Stimulated activated CD4-positive, alpha-beta T cell treated with anti-CD3 and anti-CD28 coated beads, Interleukin-2, amount 100 ng/mL, for 24 hours (primary cell): ENCODE data around the gene TMEM198.
A peak's percentile ranks its signal among the peaks of the same experiment; 100 is the strongest.

Experiments
- DNase-seq, 2 donors: peaks; one replicate each; pipeline ENCODE4 v3.0.0-alpha.2; 2020

Gene TMEM198

DNA sequence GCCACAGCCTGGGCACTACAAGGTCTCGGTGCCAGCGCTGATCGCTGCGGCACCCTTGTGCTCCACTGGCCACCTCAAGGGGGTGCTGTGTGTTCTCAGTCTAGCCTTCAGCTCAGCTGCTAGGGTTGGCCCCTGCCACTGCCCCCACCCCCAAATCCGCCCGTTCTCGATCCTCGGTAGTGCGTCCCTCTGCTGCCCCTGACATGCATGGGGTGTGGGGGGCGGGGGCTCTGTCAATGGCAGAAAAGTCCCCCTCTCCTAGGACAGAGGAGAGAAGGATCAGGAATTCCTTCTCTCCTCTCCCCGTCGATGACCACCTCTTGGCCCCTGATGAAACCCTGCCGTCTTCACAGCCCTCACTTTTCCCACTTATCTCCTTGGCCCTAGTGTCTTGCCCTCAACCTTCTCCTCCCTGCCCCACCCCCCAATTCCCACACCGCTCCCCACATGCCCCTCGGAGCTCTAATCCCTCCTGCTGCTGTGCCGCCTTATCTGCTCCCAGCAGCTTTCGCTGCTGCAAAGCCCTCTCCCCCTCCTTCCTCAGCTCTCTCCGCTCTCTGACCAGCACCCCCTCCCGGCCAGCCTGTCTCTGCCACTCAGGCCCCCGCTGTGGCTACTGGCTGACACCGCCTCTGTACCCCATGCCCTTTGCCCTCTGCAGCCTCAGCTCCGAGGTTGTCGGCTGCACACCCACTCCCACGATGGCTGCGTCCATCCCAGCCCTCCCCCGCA is 33.9 kb upstream of the TMEM198 start:
- DNase-seq, result peak; percentile 57 to 61

DNA sequence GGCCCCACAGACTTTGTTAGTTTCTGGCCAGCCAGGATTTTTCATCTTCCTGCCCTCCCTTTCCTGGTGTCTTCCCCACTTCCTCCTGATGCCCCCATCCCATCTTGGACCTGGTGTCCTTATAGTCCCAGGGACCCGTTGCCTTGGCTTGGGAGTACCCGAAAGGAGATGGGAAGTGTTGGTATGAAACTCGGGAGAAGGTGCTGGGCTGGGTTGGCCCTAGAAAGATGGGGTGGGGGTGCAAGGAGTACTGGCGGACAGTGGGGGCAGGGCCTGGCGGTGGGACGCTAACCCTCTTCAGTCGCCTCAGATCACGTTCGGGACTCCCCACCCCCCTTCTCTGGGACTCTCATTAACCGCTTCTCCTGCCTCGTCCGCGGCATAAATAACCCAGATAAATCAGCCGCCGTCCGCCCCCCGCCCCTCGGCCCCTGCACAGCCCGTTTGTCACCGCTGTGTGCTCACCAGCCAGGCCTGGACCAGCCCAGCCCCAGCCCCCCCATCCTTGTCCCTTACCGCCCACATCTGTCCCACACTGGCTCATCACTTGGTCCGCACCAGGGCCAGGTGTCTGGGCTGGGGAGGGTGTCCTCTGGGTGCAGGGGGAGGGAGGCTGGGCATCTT is 33.2 kb upstream of the TMEM198 start:
- no peak for DNase-seq

DNA sequence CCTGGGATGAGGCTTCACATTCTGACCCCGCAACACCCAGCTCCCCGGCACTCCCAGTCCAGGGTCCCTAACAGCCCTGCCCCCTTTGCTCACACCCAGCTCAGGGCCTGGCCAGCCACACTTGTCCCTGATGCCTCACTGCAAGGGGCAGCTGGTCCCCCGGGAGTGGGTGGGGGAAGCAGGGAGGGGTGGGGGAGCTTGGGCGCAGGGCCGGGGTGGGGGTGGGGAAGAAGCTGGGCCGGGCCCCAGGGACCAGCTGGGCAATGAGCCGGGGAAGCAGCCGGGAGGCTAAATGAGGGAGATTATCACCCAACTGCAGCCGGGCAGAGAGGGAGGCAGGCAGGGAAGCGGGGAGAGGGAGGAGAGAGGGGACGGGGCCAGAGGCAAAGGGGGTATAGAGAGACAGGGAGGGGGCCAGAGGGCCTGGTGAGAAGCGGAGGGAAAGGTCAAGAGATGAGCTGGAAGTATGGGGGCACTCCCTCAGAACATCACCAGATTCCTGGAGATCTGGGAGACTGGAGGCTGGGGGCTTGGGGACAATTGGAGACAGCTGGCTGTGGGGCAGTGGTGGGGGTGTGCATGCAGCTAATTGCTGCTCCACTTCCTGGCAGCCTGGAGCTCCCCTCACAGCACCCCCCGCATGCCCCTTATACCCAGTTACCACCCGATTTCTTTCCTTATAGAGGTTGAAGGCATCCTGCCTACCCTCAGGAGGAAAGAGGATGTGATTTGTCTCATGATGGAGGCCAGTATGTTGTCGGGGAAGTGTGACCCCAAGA is 32.1 kb upstream of the TMEM198 start:
- no peak for DNase-seq

DNA sequence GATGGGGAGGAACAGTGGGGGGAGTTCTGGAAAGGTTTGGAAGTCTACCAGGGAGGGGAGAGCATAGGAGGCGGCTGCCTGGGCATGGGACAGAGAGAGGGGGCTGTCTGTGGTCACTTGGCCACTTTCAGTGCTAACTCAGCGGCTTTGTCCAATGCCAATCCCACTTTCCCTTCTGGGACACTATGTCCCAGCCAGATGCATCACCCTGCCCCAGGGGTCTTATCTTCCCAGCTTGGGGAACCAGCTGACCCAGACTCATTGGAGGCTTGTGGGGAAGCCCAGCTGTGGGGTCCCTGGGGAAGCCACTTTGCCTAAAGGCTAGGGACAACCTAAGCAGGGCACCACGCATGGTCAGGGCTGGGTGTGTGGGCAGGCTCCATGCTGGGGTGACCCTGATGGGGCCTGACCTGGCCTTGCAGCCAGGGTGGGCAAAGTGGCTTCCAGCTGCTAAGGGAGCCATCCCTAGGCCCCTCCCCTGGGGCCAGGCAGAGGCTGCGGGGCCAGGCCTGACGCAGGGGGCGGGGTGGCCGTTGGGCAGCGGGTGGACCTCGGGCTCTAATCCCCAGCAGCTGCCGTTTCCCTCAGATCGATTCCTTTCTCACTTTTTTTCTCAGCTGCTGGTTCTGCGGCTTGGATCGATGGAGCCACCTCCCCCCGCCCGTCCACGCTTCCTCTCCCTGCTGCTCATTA is 31.2 kb upstream of the TMEM198 start:
- no peak for DNase-seq

DNA sequence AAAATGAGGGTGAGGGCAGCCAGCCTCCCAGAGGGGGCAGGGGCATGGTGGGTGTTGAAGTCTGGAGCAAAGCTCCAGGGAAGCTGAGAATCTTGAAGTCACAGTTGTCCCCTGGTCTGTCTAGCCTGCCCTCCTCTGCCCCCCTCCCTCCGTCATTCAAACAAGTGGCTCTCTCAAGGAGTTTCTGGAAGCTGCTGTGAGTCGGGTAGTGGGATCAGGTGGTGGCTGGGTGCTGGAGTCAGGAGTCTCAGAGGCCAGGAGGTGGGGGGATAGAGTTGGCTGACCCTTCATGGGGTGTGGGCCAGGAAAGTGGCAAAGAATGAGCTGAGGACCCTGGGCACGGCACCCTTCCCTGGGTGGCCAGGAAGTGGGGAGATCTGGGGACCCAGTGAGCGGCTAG is 30.0 kb upstream of the TMEM198 start:
- DNase-seq, result no peak

DNA sequence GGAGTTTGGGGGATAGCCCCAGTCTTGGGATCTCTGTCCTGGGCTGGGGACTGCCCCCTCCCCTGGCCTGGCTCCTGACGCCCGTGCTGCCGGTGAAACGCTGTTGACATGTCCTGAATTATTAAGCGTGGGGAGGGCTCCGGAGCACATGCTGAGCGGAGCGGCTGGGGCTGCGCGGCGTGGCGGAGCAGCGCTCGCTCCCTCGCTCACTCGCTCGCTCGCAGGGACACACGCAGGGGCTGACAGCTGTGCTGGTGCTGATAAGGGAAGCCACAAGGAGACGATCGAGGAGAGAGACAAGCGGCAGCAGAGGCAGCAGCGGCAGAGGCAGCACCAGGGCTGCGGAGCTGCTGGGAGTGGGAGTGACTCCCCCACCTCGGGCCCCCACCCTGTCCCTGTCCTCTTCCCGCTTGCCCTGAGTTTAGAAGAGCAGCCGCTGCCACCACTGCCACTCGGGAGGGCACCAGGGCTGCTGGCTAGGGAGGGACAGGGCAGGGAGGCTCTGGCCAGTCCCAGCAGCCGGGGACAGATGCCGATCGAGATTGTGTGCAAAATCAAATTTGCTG is 29.5 kb upstream of the TMEM198 start, which contains the start of gene ASIC4:
TSS of gene ASIC4 (plus strand) at position 287 of the 566 bp plus-strand sequence. CDS start at position 530, 243 bp downstream.
- DNase-seq, result no peak

DNA sequence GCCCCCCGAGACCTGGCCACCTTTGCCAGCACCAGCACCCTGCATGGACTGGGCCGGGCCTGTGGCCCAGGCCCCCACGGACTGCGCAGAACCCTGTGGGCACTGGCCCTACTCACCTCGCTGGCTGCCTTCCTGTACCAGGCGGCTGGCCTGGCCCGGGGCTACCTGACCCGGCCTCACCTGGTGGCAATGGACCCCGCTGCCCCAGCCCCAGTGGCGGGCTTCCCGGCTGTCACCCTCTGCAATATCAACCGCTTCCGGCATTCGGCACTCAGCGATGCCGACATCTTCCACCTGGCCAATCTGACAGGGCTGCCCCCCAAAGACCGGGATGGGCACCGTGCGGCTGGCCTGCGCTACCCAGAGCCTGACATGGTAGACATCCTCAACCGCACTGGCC is 29.0 kb upstream of the TMEM198 start:
- DNase-seq, result no peak

DNA sequence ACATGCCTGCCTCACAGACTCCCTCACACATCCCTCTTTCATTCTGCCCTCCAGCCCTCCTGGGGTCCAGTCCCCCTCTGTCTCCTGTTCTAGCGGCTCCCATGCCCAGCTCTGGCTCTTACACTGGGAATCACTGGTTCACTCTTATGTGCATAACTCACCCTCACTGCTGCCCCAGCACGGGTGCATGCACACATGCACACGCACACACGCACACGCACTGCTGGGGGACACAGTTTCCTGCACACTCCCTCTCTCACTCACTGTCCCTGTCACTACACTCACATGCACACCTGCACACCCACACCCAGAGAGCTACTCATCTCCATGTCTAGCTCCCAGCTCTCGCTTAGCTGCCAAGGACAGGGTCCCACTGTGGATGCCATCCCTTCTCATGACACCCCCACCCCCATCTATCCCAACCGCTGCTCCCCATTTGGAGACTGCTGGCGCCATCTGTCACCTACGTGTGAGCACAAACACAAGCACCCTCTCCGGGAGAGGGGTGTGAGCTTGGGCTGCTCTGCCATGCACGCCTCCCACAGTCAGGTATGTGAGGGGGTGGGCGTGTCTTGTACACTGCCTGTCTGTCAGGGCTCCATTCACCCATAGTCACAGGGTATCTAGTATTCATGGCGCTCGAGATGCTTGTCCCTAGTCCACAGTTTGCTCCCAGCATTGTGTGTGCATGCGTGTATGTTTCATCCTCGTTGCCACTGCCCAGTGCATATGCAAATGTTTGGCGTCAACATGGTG is 27.8 kb upstream of the TMEM198 start:
- DNase-seq, result no peak

DNA sequence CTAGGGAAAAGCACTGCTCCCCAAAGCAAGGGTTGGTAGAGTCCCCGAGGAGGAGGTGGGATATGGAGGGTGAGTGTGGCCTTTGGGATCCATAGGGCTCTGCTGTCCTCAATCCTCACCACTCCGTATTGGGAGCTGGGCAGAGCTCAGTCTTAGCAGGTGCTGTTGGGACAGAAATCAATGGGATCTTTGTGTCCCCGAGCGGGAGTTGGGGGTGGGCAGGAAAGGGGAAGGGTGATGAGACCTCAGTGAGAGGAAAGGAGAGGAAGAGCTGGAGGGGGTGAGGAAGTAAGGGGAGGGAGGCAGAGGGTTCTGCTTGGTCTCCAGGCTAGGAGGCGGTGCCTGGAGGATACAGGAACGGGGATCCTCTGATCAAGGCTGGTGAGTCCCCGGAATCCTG is 26.9 kb upstream of the TMEM198 start:
- no peak for DNase-seq

DNA sequence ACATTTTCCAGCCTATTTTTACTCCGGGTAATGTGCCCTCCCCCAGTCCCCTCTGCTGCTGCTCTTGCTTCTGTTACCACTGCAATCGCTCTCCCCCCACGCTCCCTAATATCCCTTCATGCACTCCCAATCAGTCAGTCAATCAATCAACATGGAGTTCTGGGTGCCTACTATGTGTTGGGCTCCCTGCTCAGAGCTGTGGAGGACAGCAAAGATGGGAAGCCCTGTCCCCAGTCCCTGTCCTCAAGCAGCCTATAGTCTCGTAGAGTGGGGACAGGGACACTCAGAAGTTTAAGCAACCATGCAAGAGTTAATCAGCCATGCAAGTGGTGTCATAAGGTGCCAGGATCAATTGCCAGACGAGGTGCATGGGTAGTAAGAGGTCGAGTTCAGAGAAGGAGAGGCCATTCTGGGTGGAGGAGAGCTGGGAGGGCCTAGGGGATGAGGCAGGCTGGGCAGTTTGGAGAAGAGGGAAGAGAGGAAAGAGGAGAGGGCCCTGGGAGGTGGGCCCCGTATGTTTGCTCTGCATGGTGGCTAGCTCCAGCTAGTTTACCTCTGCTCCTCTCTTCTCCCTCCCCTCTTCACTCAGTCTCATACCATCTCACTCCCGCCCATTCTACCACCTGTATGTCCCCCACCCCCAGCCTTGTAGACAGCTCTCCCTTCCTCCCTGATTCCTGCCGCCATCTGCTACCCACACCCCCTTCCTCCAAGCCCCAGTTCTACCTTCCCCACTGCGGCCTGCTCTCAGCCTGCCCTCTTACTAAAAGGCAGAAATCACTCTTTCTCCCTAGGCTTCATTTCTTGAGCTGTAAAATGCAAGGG is 25.7 kb upstream of the TMEM198 start:
- DNase-seq, result no peak

DNA sequence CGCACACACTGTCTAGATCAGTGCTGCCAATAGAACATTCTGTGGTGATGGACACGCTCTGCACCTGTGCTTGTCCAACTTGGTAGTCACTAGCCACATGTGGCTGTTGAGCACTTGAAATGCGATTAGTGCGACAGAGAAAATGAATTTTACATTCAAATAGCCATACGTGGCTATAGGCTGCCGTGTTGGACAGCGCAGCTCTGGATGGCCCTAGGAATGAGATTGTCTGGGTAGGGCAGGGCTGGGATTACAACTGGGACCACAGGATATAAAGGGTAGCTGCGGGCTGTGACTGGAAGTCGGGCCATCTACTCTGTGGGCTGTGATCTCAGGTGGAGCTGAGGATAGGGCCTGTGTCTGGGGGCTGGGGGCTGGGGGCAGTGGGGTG is 24.3 kb upstream of the TMEM198 start:
- DNase-seq, result no peak

DNA sequence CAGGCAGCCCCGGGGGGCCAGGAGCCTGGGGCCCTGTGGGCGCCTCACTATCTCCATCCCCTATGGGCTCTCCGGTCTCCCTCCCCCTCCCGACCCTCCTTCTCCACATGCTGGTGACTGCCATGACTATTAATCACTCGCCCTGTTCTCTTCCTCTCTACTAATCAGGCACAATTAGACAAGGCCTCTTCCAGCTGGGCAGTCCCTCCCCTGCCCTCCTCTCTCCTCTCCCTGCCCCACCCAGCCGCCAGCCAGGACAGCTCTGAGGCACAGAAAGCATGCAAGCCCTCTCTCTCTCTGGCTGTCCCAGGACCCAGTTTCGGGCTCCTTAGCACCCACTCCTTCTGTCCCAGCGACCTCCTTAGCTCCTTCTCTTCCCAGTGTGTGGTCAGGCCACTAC is 23.7 kb upstream of the TMEM198 start:
- no peak for DNase-seq

DNA sequence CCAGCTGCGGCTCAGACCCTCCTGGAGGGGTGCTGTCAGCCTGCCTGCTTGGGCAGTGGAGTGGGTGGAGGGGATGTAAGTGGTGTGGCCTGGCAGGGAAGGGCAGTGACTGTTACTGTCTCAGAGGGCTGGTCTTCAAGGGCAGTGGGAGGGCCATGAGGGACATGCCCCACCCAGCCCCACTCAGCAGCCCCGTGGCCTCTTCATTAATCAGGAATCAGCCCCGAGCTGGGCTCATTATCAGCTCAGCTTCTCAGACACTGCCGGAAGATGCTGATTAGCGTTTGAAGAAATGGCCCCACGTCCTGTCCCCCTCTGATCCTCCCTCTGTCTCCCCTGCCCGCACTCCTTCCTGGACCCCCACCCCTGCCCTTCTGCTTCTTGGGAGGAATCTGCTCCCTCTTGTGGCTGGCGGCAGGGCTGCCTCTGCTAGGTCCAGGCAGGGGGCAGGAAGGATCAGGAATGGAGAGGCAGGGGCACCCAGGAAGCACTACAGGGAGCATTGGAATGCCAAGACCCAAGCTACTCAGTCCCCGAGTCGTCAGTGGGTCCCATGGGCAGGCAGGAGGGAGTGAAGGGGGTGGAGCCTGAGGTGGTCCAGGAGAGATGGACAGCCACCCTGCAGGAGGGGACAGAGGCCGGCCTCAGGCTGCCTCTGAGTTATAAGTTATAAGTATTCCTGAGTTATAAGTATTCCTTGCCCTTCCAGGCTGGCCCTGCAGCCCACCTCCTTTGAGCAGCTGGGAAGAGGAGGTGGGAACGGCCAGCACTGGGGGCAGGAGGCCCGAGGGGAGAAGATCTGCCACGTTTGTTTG is 22.6 kb upstream of the TMEM198 start:
- DNase-seq, result no peak

DNA sequence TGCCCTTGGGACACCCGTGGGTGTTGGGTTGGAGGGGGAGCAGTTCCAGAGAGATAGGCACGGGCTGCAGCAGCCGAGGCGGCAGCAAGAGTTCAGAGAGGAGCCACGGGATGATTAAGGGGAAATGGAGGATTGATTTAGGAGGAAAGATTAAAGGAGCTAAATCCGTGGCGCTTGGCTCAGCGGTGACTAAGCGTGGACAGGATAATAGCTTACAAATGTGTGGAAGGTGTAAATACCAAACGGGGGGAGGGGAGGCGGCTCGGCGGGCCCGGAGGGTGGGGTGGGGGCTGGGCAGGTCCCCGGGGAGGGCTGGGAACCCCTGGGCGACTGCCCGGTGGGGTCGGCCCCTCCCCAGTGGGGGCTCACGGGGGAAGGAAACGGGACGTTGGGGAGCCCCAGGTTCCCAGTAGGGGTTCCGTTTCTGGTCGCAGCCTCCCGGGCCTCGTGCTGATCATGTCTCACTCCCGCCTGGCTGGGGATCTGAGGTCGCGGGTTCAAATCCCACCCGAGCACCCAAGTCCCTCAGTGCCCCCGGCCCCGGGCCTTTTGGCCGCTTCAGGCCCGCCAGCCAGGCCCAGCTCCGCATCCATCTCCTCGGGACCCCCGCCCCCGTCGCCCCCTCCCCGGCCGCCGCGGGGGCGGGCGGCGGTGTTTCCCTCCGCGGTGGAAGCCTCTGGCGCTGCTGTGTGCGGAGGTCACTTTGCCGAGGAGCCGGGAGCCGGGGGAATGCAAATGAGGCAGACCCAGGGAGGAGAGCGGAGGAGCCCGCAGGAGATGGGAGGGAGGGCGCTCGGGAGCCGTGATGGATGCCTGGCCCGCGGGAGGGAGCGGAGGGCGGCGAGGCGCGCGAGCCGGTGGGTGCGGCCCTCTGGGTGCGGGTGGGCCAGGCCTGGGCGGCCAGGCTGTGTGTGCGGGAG is 21.5 kb upstream of the TMEM198 start:
- no peak for DNase-seq

DNA sequence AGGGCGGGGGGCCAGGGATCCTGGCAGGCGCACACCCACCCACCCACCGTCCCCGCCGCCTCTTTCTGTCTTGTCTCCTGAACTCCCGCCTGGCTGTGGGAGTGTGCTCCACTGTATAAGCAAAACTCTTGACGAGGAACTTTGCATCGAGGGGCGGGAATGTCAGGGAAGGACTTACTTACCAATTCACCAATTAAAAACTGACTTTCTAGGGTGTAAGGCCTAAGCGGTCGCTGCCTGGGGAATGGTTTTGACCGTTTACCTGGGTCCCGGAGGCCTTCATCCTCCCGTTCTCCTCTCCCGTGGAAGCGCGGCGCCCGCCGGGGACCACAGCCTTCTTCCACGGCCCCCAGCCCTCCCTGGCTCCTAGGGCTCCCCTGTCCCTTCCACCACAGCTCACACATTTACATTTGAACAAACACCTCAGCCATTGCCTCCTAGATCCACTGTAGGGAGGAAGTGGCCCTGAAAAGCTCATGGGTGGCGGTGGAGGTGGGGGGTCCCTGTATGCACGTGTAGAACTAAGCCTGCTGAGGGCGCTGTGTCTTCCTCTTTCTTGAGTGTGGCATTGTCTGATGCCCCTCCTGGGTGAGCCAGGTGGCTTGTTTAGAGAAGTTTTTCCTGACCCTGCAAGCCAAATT is 20.7 kb upstream of the TMEM198 start:
- no peak for DNase-seq

DNA sequence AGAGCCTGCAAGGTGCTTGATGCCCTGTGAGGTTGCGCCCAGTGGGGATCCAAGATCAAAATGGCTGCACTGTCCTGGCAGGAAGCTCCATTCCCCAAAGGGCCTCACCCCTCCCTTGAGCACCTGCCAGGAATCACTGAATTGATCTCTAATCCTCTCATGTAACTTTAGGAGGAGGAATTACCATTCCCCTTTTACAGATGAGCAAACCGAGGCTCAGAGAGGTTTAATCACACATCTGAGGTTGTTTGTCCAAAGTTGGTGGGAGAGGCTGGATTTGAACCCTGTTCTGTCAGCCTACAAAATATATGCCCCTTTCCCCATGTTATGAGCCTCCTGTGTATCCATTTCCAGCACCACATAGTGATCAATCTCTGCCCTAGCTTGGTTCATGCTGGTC is 19.0 kb upstream of the TMEM198 start:
- no peak for DNase-seq

DNA sequence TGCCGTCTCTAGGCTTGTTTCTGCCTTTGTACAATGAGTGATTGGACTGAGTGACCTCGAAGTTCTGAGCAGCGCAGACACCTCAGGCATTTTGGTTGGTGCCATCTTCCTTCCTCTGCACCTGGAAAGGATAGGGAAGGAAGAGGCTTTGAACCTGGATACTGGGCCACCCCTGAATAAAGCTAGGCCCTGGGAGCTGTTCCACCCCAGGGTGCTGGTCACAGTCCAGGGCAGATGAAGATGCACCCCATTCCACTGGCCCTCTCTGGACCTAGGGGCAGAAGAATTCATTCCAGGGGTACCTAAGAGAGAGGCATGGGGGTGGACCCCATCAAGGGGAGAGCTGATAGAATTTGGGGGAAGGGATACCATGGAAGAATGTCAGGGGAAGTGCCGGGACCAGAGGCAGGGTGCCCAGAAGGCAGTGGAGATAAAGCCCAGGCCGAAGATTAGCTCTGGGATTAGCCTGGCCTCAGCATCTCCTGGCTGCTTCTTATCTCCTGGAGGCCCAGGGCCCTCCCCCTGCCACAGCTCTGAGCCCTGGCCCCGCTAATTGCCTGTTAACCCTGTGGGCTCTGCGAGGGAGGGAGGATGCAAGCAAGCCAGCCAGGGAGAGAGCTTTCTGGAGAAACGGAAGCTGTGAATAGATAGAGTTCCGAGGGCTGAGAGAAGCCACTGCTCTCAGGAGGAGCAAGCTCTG is 18.1 kb upstream of the TMEM198 start:
- DNase-seq, result no peak
